ENCODE results near the gene IGFBP7. TPM values are rescaled to one million over a fixed set of nuclear protein-coding genes. Genes with fewer than 3 reads are reported as not detected.

Gene IGFBP7
- polyA plus RNA-seq, 2 of the 4 experiments (the other 2 are of a cell fraction), result 133 to 227 TPM

DNA sequence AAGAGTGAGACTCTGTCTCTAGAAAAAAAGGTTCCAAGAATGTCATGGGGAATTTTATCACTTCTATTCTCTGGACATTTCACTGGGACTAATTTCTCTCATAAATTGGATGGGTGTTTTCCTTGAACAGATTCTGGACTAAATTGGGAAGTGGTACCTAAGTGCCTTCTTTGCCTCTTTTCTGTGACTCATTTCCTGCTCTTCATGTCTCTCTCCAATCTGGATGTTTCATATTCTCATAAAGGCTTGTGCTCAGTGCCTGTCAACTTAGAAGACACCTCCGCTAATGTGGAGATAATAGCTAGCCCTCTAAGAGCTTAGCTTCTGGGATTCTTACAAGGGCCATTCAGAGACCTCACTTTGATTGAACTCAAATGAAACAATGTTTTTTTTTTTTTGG, 38.0 kb upstream of the IGFBP7 start:
- Histone ChIP-seq H3K4me3 (no peak overlapping the region), H3K4me2 (no peak overlapping the region), H3K4me1 (peaks cover 8% of the 10 kb centered on the region; the same call in 1 of the 3 replicates), H3K27ac (no peak overlapping the region), H3K9me3 (no peaks in the 10 kb centered on the region)
- ATAC-seq, result no peak
- POLR2A ChIA-PET, result no interaction called here
- no peak for TF ChIP-seq PHF8 (IDR thresholded peaks at IDR 0.05; ENCODE audit: borderline replicate concordance, low read depth)
- no peak for TF ChIP-seq HDAC2 (IDR thresholded peaks at IDR 0.05)
- no peak for TF ChIP-seq NR3C1 (IDR thresholded peaks at IDR 0.05)
- no peak for TF ChIP-seq ZFP36 (IDR thresholded peaks at IDR 0.05; ENCODE audit: borderline replicate concordance, partially characterized antibody)
- no peak for TF ChIP-seq FOSB (CRISPR knock-in tag; IDR thresholded peaks at IDR 0.05)
- TF ChIP-seq HOXB5 (CRISPR knock-in tag; IDR thresholded peaks at IDR 0.05), result no peak
- no peak for TF ChIP-seq CHD2 (IDR thresholded peaks at IDR 0.05; ENCODE audit: low read length, partially characterized antibody)
- no peak for TF ChIP-seq CHD4 (IDR thresholded peaks at IDR 0.05; ENCODE audit: borderline replicate concordance)
- no peak for TF ChIP-seq POLR2AphosphoS2 (conservative IDR thresholded peaks at IDR 0.05; ENCODE audit: low read length)
- TF ChIP-seq ESRRA (IDR thresholded peaks at IDR 0.05; ENCODE audit: borderline replicate concordance, low read length), result no peak
- TF ChIP-seq POLR2A (IDR thresholded peaks at IDR 0.05; ENCODE audit: low read length), result no peak
- WGBS (ENCODE audit: missing lambda C conversion rate), result 88% methylated on average over 1 of the region's 1 CpG
- no peak for FAIRE-seq
- no peak for DNase-seq (ENCODE audit: low read depth in 1 of 2, low spot score in 1 of 2)
- CTCF ChIA-PET, result interaction anchor here (1.2 to 2.8 kb wide), 2 partner anchors 15 to 245 kb away, joined by 5 to 19 read pairs; no protein-coding TSS in a partner anchor

DNA sequence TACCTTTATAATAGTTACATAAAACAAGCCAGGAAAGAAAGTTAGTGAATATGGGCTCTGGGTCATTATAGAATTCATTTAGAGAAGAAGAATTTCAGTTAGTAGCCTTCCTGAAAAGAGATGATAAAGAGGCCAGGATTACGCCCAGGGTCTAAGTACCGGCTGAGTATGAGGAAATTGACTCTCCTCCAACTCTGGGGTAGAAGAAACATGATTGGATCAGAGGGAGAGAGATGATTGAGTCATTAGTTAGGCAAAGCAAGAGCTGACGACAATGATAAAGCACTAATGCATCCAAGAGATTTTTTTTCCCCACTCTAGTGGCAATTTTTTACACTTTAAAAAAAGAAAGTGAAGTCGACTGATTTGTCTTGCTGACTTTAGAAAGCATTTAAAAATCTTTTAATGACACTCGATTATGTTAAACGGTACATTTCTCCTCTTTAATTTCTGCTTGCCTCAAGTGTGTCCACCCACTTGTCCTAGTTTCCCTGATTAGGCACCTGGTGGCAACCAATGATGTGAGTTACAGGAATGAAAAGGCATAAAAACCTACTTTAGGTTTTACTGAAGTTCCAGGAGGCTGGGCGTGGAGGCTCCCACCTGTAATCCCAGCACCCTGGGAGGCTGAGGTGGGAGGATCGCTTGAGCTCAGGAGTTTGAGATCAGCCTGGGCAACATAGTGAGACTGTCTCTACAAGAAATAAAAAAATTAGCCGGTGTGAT, 37.3 kb upstream of the IGFBP7 start:
- DNase-seq (ENCODE audit: low read depth in 1 of 2, low spot score in 1 of 2) (no peak), FAIRE-seq (no peak), ATAC-seq (no peak)
- TF ChIP-seq NFE2L2 (conservative IDR thresholded peaks at IDR 0.05; ENCODE audit: low read length), result no peak
- TF ChIP-seq POLR2A (IDR thresholded peaks at IDR 0.05; ENCODE audit: low read length), result no peak
- TF ChIP-seq CHD2 (IDR thresholded peaks at IDR 0.05; ENCODE audit: low read length, partially characterized antibody), result no peak
- TF ChIP-seq USF2 (IDR thresholded peaks at IDR 0.05), result no peak
- TF ChIP-seq GATA3 (IDR thresholded peaks at IDR 0.05; ENCODE audit: borderline replicate concordance), result no peak
- TF ChIP-seq BCL3 (IDR thresholded peaks at IDR 0.05), result no peak
- TF ChIP-seq, protein P1, sequence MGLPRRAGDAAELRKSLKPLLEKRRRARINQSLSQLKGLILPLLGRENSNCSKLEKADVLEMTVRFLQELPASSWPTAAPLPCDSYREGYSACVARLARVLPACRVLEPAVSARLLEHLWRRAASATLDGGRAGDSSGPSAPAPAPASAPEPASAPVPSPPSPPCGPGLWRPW (IDR thresholded peaks at IDR 0.05), result no peak
- no peak for TF ChIP-seq REST (IDR thresholded peaks at IDR 0.05)
- no peak for TF ChIP-seq ZNF302 (CRISPR knock-in tag; IDR thresholded peaks at IDR 0.05)
- no peak for TF ChIP-seq MAFK (IDR thresholded peaks at IDR 0.05; ENCODE audit: partially characterized antibody)
- TF ChIP-seq RAD21 (conservative IDR thresholded peaks at IDR 0.05 in 1 of 2, IDR thresholded peaks at IDR 0.05 in 1 of 2), result no peak
- ChIA-PET CTCF (interaction anchor here (1.2 to 2.8 kb wide), 2 partner anchors 16 to 246 kb away, joined by 5 to 19 read pairs; no protein-coding TSS in a partner anchor), POLR2A (no interaction called here)
- 80% methylated on average over 9 of the region's 9 CpGs for WGBS (ENCODE audit: missing lambda C conversion rate)
- H3K4me1 ChIP-seq, result peaks cover 8% of the 10 kb centered on the region; the same call in 1 of the 3 replicates
- no peak overlapping the region for H3K4me3 ChIP-seq
- no peaks in the 10 kb centered on the region for H3K9me3 ChIP-seq
- no peak overlapping the region for H3K4me2 ChIP-seq
- no peak overlapping the region for H3K27ac ChIP-seq
